Stimulated activated naive CD4-positive, alpha-beta T cell treated with Interleukin-2 at 50 U/mL for 16 hours (primary cell): ENCODE results near the gene MGMT.

Source experiments
- DNase-seq: peaks from one replicate; lab custom pipeline; 2025; lab: John Stamatoyannopoulos, UW

Gene MGMT

GRCh38 chr10:129521161-129522025 lies 54.4 kb downstream of the MGMT start:
- DNase-seq: no peak

GRCh38 chr10:129522041-129522585 lies 55.1 kb downstream of the MGMT start:
- no peak for DNase-seq

- DNase-seq: no peak
These were observed 56.1 kb downstream of the MGMT start for GRCh38 chr10:129523031-129523722.

- no peak for DNase-seq
These were observed 56.8 kb downstream of the MGMT start for GRCh38 chr10:129523723-129524316.

- no peak for DNase-seq
These were observed 57.9 kb downstream of the MGMT start for GRCh38 chr10:129524936-129525335.

- no peak for DNase-seq
These were observed 58.4 kb downstream of the MGMT start for GRCh38 chr10:129525401-129525801.

GRCh38 chr10:129526943-129527342 lies 59.9 kb downstream of the MGMT start:
- no peak for DNase-seq

GRCh38 chr10:129528376-129528978 lies 61.4 kb downstream of the MGMT start:
- no peak for DNase-seq

- no peak for DNase-seq
These were observed 63.5 kb downstream of the MGMT start for GRCh38 chr10:129530581-129530980.

- no peak for DNase-seq
These were observed 64.3 kb downstream of the MGMT start for GRCh38 chr10:129531195-129531968.

- no peak for DNase-seq
These were observed 65.1 kb downstream of the MGMT start for GRCh38 chr10:129531969-129532660.

- DNase-seq: no peak
These were observed 65.8 kb downstream of the MGMT start for GRCh38 chr10:129532838-129533237.

- no peak for DNase-seq
These were observed 66.2 kb downstream of the MGMT start for GRCh38 chr10:129533281-129533680.

GRCh38 chr10:129534826-129535225 lies 67.8 kb downstream of the MGMT start:
- no peak for DNase-seq

- DNase-seq: no peak
These were observed 69.3 kb downstream of the MGMT start for GRCh38 chr10:129536336-129536735.

GRCh38 chr10:129537151-129537550 lies 70.1 kb downstream of the MGMT start:
- DNase-seq: no peak

- no peak for DNase-seq
These were observed 71.2 kb downstream of the MGMT start for GRCh38 chr10:129538236-129538635.

GRCh38 chr10:129541200-129541599 lies 74.2 kb downstream of the MGMT start:
- DNase-seq: no peak

GRCh38 chr10:129541748-129542487 lies 74.9 kb downstream of the MGMT start:
- no peak for DNase-seq

GRCh38 chr10:129542589-129542988 lies 75.5 kb downstream of the MGMT start:
- DNase-seq: no peak
